ENCODE measurements around the gene GPR78. TPM values are rescaled to one million over a fixed set of nuclear protein-coding genes. Genes with fewer than 3 reads are reported as not detected.

GPR78 gene
- total RNA-seq, 1 experiment from 2014 or later, result 5.7 TPM

GRCh38 chr4:8577046-8577445 lies 3.1 kb upstream of the GPR78 start (continued):
- no peak for TF ChIP-seq PRDM15 (CRISPR knock-in tag; IDR thresholded peaks at IDR 0.05)

GRCh38 chr4:8577972-8578371 lies 2.2 kb upstream of the GPR78 start:
- ChIA-PET CTCF (interaction anchor here (0.5 to 1.9 kb wide), 3 partner anchors 29 to 549 kb away, joined by 3 to 6 read pairs (median 3); no protein-coding TSS in a partner anchor), POLR2A (no interaction called here)
- H3K4me3 Mint-ChIP-seq, result no peak overlapping the region
- H3K27me3 Mint-ChIP-seq (ENCODE audit: low read depth), result peaks cover 41% of the 10 kb centered on the region
- H3K9me3 Mint-ChIP-seq, result no peaks in the 10 kb centered on the region
- peaks cover 27% of the 10 kb centered on the region for H3K4me1 Mint-ChIP-seq
- TF ChIP-seq, protein P1, sequence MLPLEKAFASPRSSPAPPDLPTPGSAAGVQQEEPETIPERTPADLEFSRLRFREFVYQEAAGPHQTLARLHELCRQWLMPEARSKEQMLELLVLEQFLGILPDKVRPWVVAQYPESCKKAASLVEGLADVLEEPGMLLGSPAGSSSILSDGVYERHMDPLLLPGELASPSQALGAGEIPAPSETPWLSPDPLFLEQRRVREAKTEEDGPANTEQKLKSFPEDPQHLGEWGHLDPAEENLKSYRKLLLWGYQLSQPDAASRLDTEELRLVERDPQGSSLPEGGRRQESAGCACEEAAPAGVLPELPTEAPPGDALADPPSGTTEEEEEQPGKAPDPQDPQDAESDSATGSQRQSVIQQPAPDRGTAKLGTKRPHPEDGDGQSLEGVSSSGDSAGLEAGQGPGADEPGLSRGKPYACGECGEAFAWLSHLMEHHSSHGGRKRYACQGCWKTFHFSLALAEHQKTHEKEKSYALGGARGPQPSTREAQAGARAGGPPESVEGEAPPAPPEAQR (CRISPR knock-in tag; IDR thresholded peaks at IDR 0.05), result no peak
- TF ChIP-seq ATF3 (CRISPR knock-in tag; conservative IDR thresholded peaks at IDR 0.05) (no peak), PRDM15 (CRISPR knock-in tag; IDR thresholded peaks at IDR 0.05) (no peak), ZNF423 (CRISPR knock-in tag; IDR thresholded peaks at IDR 0.05) (no peak), GTF2I (CRISPR knock-in tag; conservative IDR thresholded peaks at IDR 0.05) (no peak), ELF4 (CRISPR knock-in tag; IDR thresholded peaks at IDR 0.05; ENCODE audit: low read depth) (no peak), E2F1 (CRISPR knock-in tag; IDR thresholded peaks at IDR 0.05) (no peak), ZNF317 (CRISPR knock-in tag; IDR thresholded peaks at IDR 0.05; ENCODE audit: borderline replicate concordance, low read depth) (no peak), SMAD3 (CRISPR knock-in tag; IDR thresholded peaks at IDR 0.05; ENCODE audit: borderline replicate concordance) (no peak), NR2C2 (CRISPR knock-in tag; IDR thresholded peaks at IDR 0.05) (no peak)
- TF ChIP-seq, protein P2, sequence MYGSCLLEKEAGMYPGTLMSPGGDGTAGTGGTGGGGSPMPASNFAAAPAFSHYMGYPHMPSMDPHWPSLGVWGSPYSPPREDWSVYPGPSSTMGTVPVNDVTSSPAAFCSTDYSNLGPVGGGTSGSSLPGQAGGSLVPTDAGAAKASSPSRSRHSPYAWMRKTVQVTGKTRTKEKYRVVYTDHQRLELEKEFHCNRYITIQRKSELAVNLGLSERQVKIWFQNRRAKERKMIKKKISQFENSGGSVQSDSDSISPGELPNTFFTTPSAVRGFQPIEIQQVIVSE (CRISPR knock-in tag; IDR thresholded peaks at IDR 0.05; ENCODE audit: borderline replicate concordance), result no peak
- H3K36me3 Mint-ChIP-seq, result no peaks in the 10 kb centered on the region
- DNase-seq (ENCODE audit: low spot score) (no peak), ATAC-seq (no peak)
- H3K27ac Mint-ChIP-seq, result no peak overlapping the region

GRCh38 chr4:8578717-8579116 lies 1.5 kb upstream of the GPR78 start:
- no peak overlapping the region for H3K4me3 Mint-ChIP-seq
- ChIA-PET POLR2A (no interaction called here), CTCF (no interaction called here)
- ATAC-seq, result no peak
- peaks cover 47% of the 10 kb centered on the region for H3K27me3 Mint-ChIP-seq (ENCODE audit: low read depth)
- no peaks in the 10 kb centered on the region for H3K9me3 Mint-ChIP-seq
- DNase-seq (ENCODE audit: low spot score), result no peak
- H3K4me1 Mint-ChIP-seq, result peaks cover 27% of the 10 kb centered on the region
- H3K36me3 Mint-ChIP-seq, result no peaks in the 10 kb centered on the region
- no peak overlapping the region for H3K27ac Mint-ChIP-seq
- TF ChIP-seq JAZF1 (CRISPR knock-in tag; IDR thresholded peaks at IDR 0.05) (no peak), FOXJ3 (CRISPR knock-in tag; IDR thresholded peaks at IDR 0.05; ENCODE audit: borderline replicate concordance) (no peak), HMGXB4 (CRISPR knock-in tag; IDR thresholded peaks at IDR 0.05) (no peak), ZNF671 (CRISPR knock-in tag; IDR thresholded peaks at IDR 0.05) (no peak), ERG (CRISPR knock-in tag; IDR thresholded peaks at IDR 0.05) (no peak), TEAD1 (CRISPR knock-in tag; IDR thresholded peaks at IDR 0.05) (no peak), HMGA2 (CRISPR knock-in tag; IDR thresholded peaks at IDR 0.05) (no peak), MXD4 (CRISPR knock-in tag; IDR thresholded peaks at IDR 0.05; ENCODE audit: borderline replicate concordance) (no peak), OVOL2 (CRISPR knock-in tag; IDR thresholded peaks at IDR 0.05; ENCODE audit: borderline replicate concordance) (no peak)
